Measurements from ENCODE around the gene CHN1. TPM values are rescaled to one million over a fixed set of nuclear protein-coding genes. Genes with fewer than 3 reads are reported as not detected.
A peak's percentile ranks its signal among the peaks of the same experiment; 100 is the strongest.

Gene CHN1, protein sequence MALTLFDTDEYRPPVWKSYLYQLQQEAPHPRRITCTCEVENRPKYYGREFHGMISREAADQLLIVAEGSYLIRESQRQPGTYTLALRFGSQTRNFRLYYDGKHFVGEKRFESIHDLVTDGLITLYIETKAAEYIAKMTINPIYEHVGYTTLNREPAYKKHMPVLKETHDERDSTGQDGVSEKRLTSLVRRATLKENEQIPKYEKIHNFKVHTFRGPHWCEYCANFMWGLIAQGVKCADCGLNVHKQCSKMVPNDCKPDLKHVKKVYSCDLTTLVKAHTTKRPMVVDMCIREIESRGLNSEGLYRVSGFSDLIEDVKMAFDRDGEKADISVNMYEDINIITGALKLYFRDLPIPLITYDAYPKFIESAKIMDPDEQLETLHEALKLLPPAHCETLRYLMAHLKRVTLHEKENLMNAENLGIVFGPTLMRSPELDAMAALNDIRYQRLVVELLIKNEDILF
- polyA plus RNA-seq (2012; ENCODE audit: low read depth, missing spikeins): 0.17 TPM

DNA sequence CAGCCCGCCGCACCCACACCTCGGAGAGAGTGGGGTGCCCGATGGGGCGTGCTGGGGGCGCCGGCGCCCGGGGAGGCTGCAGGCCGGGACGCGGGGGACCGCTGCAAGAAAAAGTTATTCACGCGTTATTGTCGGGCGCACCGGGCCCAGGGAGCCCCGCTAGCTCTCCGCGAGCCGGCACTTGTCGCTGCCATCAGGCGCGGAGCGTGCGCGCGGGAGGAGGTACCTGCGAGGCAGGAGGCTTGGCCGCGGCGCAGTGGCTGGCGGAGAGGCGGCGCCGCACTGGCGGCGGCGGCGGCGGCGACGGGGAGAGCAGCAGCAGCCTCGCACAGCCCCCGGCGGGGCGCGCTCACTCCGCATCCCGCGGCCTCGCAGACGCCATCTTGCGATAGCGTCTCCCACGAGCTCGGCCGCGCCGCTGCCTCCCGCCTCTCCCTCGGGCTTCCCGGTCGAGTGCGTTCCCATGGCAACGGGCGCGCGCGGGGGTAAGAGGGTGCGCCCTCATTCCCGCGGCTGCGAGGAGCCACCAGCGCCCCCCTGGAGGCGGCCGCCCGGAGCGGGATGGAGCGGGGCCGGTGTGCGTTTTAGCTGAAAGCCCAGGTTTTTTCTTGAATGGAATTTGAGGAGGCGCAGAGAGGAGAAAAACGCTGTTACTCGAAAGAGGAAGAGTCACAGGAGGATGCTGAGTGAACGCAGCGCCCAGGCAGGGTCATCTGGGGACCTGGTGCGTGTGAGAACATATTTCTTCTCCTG is at the start of gene CHN1:
Gene CHN1, minus strand, starts transcription at position 402 of the 753 bp plus-strand sequence. CDS start 469 bp downstream, outside the sequence.
- peak; percentile 56 for DNase-seq (ENCODE audit: insufficient read length, low spot score)
- FAIRE-seq: peak; percentile 83
- no peak for TF ChIP-seq PAX5 (IDR thresholded peaks at IDR 0.05; ENCODE audit: insufficient read depth, low read length, severe bottlenecking)
- no peak for TF ChIP-seq SPI1 (IDR thresholded peaks at IDR 0.05; ENCODE audit: low read depth, low read length)
- TF ChIP-seq POLR2A (IDR thresholded peaks at IDR 0.05; ENCODE audit: low read depth, low read length): no peak
- TF ChIP-seq POU2F2 (IDR thresholded peaks at IDR 0.05; ENCODE audit: low read depth, low read length): no peak
- TF ChIP-seq TAF1 (IDR thresholded peaks at IDR 0.05; ENCODE audit: low read depth, low read length): no peak
- TF ChIP-seq POLR2AphosphoS5 (IDR thresholded peaks at IDR 0.05; ENCODE audit: low read depth, low read length): no peak

DNA sequence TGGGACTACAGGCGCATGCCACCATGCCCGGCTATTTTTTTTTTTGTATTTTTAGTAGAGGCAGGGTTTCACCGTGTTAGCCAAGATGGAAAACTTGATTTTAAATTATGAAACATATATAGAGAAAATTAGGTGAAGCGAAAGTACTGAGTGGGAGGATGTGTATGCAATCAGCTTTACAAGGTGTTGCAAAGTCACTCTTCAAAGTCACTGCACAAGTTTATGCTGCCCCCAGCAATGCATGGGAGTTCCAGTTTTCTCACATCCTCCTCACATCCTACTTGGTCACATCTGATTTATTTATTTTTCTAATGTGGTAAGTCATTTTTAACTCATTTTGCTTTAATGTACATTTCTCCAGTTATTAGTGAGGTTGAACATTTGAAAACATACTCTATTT is 49.2 kb upstream of the CHN1 start:
- TF ChIP-seq PAX5 (IDR thresholded peaks at IDR 0.05; ENCODE audit: insufficient read depth, low read length, severe bottlenecking): no peak
- TF ChIP-seq POLR2A (IDR thresholded peaks at IDR 0.05; ENCODE audit: low read depth, low read length): no peak
- TF ChIP-seq SPI1 (IDR thresholded peaks at IDR 0.05; ENCODE audit: low read depth, low read length): no peak
- no peak for TF ChIP-seq POU2F2 (IDR thresholded peaks at IDR 0.05; ENCODE audit: low read depth, low read length)
- no peak for TF ChIP-seq POLR2AphosphoS5 (IDR thresholded peaks at IDR 0.05; ENCODE audit: low read depth, low read length)
- no peak for TF ChIP-seq TAF1 (IDR thresholded peaks at IDR 0.05; ENCODE audit: low read depth, low read length)
- DNase-seq (ENCODE audit: insufficient read length, low spot score) (no peak), FAIRE-seq (no peak)

DNA sequence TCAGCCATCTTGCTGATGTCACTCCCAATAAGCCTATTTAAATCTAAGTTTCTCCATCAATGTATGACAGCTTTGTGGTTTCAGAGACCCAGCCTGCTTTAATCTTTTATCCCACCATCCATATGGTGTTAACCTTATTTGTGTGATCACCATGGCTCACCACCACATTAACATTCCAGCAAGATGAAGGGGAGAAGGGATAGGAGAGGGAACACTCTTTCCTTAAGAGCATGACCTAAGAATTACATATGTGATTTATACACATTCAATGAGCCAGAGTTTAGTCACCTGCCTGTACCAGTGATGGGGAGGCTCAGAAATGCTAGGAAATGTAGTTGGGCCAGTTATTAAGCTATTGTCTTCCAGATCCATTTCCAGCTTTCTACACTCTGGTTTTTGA is 44.5 kb upstream of the CHN1 start:
- TF ChIP-seq PAX5 (IDR thresholded peaks at IDR 0.05; ENCODE audit: insufficient read depth, low read length, severe bottlenecking): no peak
- TF ChIP-seq POLR2AphosphoS5 (IDR thresholded peaks at IDR 0.05; ENCODE audit: low read depth, low read length): no peak
- TF ChIP-seq TAF1 (IDR thresholded peaks at IDR 0.05; ENCODE audit: low read depth, low read length): no peak
- no peak for TF ChIP-seq SPI1 (IDR thresholded peaks at IDR 0.05; ENCODE audit: low read depth, low read length)
- no peak for TF ChIP-seq POLR2A (IDR thresholded peaks at IDR 0.05; ENCODE audit: low read depth, low read length)
- TF ChIP-seq POU2F2 (IDR thresholded peaks at IDR 0.05; ENCODE audit: low read depth, low read length): no peak
- no peak for DNase-seq (ENCODE audit: insufficient read length, low spot score)
- FAIRE-seq: no peak

DNA sequence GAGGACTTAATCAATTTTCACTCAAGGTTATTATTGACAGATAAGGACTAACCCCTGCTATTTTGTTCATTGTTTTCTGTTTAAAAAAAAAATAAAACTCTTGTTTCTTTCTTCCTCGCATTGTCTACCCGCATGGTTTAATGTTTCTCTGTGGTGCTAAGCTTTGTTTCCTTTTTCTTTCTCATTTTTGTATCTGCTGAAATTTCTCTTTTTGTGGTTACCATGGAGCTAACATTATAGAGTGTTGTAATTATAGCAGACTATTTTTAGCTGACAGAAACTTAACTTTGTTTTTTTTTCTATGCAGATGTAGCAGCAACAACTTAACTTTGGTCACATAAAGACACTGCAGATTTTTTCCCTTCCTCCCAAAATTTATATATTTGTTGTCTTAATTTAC is 43.1 kb upstream of the CHN1 start:
- FAIRE-seq: no peak
- no peak for DNase-seq (ENCODE audit: insufficient read length, low spot score)
- TF ChIP-seq POLR2A (IDR thresholded peaks at IDR 0.05; ENCODE audit: low read depth, low read length) (no peak), TAF1 (IDR thresholded peaks at IDR 0.05; ENCODE audit: low read depth, low read length) (no peak), POU2F2 (IDR thresholded peaks at IDR 0.05; ENCODE audit: low read depth, low read length) (no peak), SPI1 (IDR thresholded peaks at IDR 0.05; ENCODE audit: low read depth, low read length) (no peak), PAX5 (IDR thresholded peaks at IDR 0.05; ENCODE audit: insufficient read depth, low read length, severe bottlenecking) (no peak), POLR2AphosphoS5 (IDR thresholded peaks at IDR 0.05; ENCODE audit: low read depth, low read length) (no peak)

DNA sequence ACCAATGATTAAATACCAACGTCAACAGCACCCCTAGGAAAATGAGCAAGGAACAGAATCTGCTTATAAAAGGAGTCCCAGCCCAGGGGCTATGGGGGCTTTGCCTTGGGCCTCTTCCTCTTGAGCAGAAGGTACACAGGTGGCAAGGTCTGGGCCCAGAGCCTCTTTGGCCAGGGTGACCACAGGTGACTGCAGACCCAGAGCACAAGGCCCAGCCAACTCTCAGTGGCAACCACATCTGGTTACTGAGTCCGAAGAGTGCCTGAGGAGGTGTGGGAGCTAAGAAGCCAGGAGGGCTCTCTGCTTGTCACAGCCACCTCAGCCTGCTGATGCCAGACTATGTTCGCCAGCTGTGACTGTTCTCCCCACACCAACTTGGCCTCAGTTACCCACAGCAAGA is 34.3 kb upstream of the CHN1 start:
- FAIRE-seq (no peak), DNase-seq (ENCODE audit: insufficient read length, low spot score) (no peak)
- no peak for TF ChIP-seq PAX5 (IDR thresholded peaks at IDR 0.05; ENCODE audit: insufficient read depth, low read length, severe bottlenecking)

DNA sequence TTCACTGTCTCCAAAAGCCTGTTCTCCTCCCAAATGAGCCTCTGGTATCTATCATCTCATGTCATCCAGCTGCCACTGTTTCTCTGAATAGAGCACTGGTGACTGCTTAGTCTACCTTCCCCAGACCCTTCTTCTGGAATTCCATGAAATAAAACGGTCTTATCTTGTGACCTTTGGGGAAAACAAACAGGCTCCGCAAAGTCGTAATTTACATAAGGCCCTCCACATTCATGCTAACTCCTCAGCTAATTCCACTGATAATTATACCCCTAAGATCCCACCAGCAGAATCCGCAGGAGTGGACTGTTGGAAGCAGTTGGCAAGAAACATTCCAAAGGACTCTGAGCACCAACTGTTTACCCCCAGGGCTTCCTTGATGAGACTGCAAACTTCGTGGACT is 33.9 kb upstream of the CHN1 start:
- TF ChIP-seq POU2F2 (IDR thresholded peaks at IDR 0.05; ENCODE audit: low read depth, low read length) (no peak), POLR2AphosphoS5 (IDR thresholded peaks at IDR 0.05; ENCODE audit: low read depth, low read length) (no peak), POLR2A (IDR thresholded peaks at IDR 0.05; ENCODE audit: low read depth, low read length) (no peak), PAX5 (IDR thresholded peaks at IDR 0.05; ENCODE audit: insufficient read depth, low read length, severe bottlenecking) (no peak), SPI1 (IDR thresholded peaks at IDR 0.05; ENCODE audit: low read depth, low read length) (no peak), TAF1 (IDR thresholded peaks at IDR 0.05; ENCODE audit: low read depth, low read length) (no peak)
- no peak for FAIRE-seq
- no peak for DNase-seq (ENCODE audit: insufficient read length, low spot score)

DNA sequence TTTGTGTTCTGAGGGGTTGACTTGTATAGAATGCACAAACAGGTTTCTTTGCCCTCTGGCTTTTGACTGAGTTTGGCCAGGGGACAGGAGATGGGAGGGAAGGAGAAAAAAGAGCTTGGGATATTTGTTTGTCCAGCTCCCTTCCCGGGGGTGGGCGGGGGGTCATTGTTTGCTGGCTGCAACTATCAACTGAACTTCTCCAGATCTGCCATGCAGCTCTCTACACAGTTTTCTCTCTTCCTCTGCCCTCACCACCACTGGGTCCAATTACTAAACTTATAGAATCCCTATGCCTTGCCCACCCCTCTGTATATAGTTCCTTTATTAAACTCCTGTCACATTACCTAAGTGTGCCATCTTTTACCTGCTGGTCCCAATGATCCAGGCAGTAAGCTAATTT is 32.8 kb upstream of the CHN1 start:
- DNase-seq (ENCODE audit: insufficient read length, low spot score) (no peak), FAIRE-seq (no peak)
- TF ChIP-seq POLR2AphosphoS5 (IDR thresholded peaks at IDR 0.05; ENCODE audit: low read depth, low read length) (no peak), POU2F2 (IDR thresholded peaks at IDR 0.05; ENCODE audit: low read depth, low read length) (no peak), SPI1 (IDR thresholded peaks at IDR 0.05; ENCODE audit: low read depth, low read length) (no peak), POLR2A (IDR thresholded peaks at IDR 0.05; ENCODE audit: low read depth, low read length) (no peak), TAF1 (IDR thresholded peaks at IDR 0.05; ENCODE audit: low read depth, low read length) (no peak), PAX5 (IDR thresholded peaks at IDR 0.05; ENCODE audit: insufficient read depth, low read length, severe bottlenecking) (no peak)

DNA sequence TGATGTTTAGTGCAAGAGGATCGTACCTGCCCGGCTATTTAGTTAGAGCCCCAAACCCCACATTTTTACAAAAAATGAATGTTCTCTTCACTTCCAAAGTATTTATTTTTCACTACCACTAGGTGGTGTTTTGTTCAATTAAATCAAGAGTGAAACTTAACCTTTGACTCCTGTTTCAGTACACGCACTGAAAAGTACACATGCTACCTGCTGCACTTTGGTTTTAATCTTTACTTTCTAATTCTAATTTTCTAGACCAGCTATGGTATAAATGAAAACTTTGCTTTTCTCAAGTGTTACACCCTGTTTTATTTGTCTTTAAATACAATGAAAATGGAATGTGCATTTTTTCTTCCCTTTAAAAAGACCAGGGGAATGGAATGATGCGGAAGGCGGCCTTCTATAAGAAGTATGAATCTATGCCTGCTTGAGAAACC is 31.4 kb upstream of the CHN1 start:
- TF ChIP-seq PAX5 (IDR thresholded peaks at IDR 0.05; ENCODE audit: insufficient read depth, low read length, severe bottlenecking) (no peak), POLR2A (IDR thresholded peaks at IDR 0.05; ENCODE audit: low read depth, low read length) (no peak), POU2F2 (IDR thresholded peaks at IDR 0.05; ENCODE audit: low read depth, low read length) (no peak), POLR2AphosphoS5 (IDR thresholded peaks at IDR 0.05; ENCODE audit: low read depth, low read length) (no peak), SPI1 (IDR thresholded peaks at IDR 0.05; ENCODE audit: low read depth, low read length) (no peak), TAF1 (IDR thresholded peaks at IDR 0.05; ENCODE audit: low read depth, low read length) (no peak)
- FAIRE-seq: peak; percentile 35
- DNase-seq (ENCODE audit: insufficient read length, low spot score): no peak

DNA sequence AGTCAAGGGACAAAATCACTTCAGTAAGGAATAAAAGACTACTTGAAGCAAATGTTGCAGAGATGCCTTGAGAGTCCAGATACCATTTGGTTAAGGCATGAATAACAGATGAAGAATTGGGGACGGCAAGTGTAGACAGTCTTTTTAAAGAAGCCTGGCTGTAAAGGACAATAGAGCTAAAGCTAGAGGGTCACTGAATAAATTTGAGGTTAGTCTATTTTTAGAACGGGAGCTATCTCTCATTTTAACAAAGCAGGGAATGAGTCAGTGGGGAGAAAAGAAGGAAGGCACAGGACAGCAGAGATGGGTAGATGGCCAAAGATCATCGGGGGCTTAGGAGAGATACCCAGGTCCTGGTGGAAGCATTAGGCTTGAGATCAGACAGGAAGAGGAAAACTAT is 30.6 kb upstream of the CHN1 start:
- DNase-seq (ENCODE audit: insufficient read length, low spot score): no peak
- no peak for TF ChIP-seq POU2F2 (IDR thresholded peaks at IDR 0.05; ENCODE audit: low read depth, low read length)
- TF ChIP-seq TAF1 (IDR thresholded peaks at IDR 0.05; ENCODE audit: low read depth, low read length): no peak
- TF ChIP-seq POLR2AphosphoS5 (IDR thresholded peaks at IDR 0.05; ENCODE audit: low read depth, low read length): no peak
- no peak for TF ChIP-seq POLR2A (IDR thresholded peaks at IDR 0.05; ENCODE audit: low read depth, low read length)
- no peak for TF ChIP-seq SPI1 (IDR thresholded peaks at IDR 0.05; ENCODE audit: low read depth, low read length)
- no peak for TF ChIP-seq PAX5 (IDR thresholded peaks at IDR 0.05; ENCODE audit: insufficient read depth, low read length, severe bottlenecking)
- no peak for FAIRE-seq

Data from GM12891 (cell line).